NCI-H82 (cell line): Measurements from ENCODE around the gene CEMIP2.
"Not testable (repeated sequence)": the region's sequence is repeated elsewhere in the genome, so short reads cannot be mapped to it uniquely, and the experiment has no call there.

Source experiments
- DNase-seq: peaks from one replicate; lab custom pipeline; 2025; lab: John Stamatoyannopoulos, UW

Gene CEMIP2

DNA sequence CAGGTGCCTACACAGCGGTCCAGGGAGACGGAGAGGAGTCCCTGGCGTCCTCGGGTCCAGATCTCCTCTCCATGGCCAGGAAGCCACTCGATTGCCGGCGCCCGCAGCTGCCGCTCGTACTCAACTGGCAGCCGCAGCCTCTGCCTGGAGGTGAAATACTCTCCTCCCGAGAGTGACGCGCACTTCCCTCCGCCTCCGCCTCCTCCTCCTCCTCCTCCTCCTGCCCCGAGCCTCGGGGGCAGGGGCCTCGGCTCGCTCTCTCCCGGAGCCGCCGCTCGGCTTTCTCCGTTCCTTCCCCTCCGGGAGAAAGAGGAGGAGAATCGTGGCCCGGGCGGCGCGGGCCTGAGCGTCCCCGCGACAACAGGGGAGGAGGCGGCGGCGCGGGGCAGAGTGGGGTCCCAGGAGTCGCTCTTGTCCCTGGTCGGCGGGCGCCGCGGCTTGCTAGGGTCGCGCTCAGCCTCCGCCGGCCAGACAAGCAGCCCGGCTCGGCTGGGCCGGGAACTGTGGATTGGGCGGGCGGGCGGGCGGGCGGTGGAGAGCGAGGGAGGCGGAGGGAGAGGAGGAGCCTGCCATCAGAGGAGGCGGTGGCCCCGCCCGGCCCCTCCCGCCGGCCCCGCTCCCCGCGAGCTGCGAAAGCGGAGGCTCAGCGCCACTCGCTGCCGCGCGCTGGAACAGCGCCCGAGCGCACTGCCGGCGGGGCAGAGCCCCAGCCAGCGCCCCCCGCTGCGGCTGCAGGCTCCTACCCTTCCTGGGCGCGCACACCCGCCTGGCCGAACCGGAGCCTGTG is at the start of gene CEMIP2:
TSS of gene CEMIP2 (minus strand) at position 126 of the 787 bp plus-strand sequence. CDS start 18,140 bp downstream, outside the sequence.
- DNase-seq = peak; percentile 87

GRCh38 chr9:71816916-71817451 is 48.7 kb upstream of the CEMIP2 start:
- DNase-seq = no peak

- DNase-seq = no peak
Measured at GRCh38 chr9:71814815-71815214, 46.5 kb upstream of the CEMIP2 start.

GRCh38 chr9:71814226-71814625 is 45.9 kb upstream of the CEMIP2 start:
- no peak for DNase-seq

GRCh38 chr9:71812385-71812784 is 44.1 kb upstream of the CEMIP2 start:
- peak; percentile 48 for DNase-seq

DNA sequence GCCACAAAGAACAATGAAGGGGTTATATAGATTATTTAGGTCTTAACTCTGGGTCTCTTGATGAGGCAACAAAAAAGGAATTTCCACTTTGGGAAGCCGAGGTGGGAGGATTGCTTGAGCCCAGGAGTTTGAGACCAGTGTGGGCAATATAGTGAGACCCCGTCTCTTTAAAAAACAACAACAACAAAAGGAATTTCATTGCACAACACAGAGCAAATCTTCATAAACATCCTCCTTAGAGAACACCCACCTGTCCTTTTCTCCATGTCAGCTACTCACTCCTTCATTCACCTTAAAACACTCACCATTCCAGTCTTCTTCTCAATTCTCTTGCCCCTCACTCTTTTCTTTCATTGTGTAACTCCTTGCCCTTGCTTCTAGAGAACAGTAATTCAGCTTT is 39.8 kb upstream of the CEMIP2 start:
- DNase-seq = no peak

DNA sequence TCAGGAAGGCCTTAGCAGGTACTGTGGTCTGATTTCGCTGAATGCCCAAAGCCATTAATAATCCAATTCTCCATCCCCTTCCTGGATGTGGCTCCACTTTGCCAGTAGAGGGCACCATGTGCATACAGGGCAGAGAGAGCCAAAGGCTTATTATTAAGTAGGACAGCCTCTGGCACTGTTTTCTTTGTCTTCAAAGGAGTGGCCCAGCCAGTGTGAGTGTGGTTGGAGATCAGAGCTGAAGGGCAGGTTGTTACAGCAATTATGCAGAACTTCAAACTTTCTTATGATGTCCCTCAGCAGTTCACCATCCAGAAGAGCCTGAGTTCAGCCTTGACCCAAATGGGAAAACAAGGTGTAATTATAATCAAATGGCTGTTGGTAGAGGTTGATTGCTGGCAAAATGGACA is 38.6 kb upstream of the CEMIP2 start:
- DNase-seq = peak; percentile 92

GRCh38 chr9:71805096-71805495 is 36.8 kb upstream of the CEMIP2 start:
- not testable (repeated sequence) for DNase-seq

GRCh38 chr9:71801826-71802225 is 33.5 kb upstream of the CEMIP2 start:
- DNase-seq = no peak

DNA sequence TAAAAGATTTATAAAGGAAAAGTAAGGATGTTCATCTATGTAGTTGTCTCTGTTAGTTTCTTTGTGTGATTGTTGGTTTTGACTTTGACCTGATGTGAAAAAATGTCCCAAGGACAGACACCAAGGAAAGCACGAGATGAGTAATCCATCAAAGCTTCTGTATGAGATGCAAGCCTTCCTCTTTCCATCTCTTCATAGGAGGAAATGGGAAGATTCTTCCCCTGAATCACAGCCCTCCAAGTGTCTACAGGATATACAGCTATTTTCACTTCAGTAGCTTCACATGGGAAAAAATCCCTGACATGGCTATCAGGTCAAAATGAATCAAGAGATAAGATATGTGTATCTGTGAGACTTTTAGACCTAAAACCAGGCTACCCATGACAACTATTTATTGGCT is 29.0 kb upstream of the CEMIP2 start:
- no peak for DNase-seq

- DNase-seq = no peak
Measured at GRCh38 chr9:71796100-71796767, 27.9 kb upstream of the CEMIP2 start.

DNA sequence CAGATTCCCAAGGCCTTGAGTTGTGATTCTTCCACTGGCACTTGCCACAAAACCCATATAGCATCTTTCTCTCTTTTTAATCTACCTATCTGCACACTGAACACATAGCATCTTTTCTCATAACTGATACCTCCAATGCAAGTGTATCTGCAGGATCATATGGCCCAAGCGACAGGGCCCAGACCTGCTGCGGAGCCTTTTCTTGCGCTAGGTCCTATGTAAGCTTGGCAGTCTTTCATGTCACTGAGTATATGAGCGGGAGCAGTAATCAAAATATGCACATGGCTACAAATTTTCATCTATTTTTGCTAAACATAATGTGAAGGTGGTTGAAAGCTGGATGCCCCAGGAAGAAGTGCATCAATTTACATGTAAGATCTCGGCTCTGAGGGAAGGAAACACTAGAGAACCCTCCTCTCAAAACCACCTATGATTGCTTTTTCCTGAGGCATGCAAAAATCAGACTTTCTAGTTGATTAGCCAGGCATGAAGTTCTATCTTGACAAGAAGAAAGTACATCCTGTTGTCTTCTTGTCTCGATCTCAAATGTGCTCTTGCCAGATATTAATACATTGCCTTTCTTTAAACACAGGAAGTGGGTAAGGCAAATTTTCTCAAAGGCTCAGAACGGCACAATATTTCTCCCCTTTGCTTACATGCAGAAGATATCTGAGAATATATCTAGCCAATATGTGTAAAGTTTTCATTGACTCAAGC is 26.9 kb upstream of the CEMIP2 start:
- DNase-seq = no peak

DNA sequence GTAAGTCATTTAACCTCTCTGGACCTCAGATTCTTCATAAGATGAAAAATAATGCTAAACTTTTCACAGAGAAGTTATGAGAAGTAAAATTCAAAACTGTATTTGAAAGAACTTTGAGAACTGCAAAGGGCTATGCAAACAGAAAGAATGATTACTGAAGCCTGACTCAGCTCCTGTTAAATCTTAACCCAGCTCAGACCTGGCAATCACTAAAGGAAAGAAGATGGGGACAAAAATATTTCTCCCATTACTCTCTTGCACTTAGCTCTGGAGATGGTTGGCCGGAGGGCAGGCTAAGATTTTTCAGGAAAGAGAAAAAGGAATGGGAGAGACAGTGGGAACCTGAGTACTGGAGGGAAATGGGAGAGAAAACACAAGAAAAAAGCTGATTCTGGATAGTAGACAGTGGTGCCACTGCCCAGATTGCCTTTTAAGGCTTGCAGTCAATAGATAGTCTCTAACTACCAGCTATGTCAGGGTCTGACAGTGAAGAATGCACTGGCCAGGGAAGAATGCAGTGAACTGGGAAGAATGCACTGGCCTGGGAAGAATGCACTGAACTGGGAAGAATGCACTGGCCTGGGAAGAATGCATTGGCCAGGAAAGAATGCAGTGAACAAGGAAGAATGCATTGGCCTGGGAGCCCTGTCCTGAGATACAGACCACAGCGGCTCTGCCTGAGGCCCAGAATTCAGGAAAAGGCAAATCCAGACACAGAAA is 25.2 kb upstream of the CEMIP2 start:
- DNase-seq = no peak

GRCh38 chr9:71791875-71792274 is 23.6 kb upstream of the CEMIP2 start:
- DNase-seq = no peak

GRCh38 chr9:71790296-71790695 is 22.0 kb upstream of the CEMIP2 start:
- DNase-seq = no peak

DNA sequence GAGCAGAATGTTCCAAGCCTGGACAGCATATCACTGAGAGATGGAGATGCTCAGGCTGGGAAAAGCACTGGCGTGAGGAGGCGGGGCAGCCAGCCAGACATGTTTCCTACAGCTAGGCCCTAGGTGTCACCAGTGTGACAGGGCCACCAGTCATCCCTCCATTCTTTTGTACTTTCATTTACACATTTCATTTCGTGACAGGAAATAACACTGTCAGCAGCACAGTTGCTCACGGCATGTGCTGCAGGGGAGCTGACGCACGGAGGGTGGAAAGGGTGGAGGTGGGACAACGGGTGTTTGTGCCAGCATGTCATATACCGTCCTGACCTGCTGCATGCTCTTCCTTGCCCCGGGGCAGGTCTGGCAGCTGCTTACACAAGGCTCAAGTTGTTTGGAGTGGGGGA is 14.8 kb upstream of the CEMIP2 start:
- no peak for DNase-seq

- DNase-seq = no peak
Measured at GRCh38 chr9:71781391-71781790, 13.1 kb upstream of the CEMIP2 start.

DNA sequence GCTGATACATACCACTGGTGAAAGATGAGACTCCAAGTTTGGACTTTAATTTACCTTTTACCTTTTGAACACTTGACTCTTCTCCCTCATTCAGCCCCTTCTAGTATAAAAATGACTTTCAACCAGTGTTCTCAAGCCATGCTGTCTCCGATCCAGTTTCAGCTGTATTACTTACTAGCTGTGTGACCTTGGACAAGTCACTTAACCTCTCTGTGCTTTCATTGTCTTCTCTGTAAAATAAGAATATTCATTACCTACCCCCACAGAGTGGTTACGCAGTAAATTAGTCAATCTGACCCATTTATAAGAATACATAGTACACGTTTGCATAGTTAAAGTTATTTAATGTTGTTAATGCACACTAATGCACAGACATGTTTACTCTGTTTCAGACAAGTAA is 12.6 kb upstream of the CEMIP2 start:
- DNase-seq = no peak

GRCh38 chr9:71778085-71778484 is 9.8 kb upstream of the CEMIP2 start:
- no peak for DNase-seq

DNA sequence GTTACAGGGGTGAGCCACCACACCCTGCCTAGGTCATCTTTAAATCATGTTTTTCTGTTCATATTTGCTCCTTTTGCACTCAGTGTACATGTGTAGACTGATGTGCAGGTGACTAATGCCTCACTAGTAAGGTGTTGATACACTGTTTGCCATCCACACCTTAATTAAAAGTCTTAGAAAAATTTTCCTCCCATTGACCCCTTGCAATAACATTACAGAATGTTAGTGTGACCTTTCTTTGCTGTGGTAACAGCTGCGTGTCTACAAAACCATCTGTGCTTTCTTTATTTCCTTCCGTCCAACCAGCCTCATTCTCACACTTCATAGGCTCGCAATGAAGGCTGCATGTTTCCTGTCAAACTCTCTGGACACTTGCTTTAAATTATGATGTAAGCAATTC is 6.6 kb upstream of the CEMIP2 start:
- DNase-seq = no peak

DNA sequence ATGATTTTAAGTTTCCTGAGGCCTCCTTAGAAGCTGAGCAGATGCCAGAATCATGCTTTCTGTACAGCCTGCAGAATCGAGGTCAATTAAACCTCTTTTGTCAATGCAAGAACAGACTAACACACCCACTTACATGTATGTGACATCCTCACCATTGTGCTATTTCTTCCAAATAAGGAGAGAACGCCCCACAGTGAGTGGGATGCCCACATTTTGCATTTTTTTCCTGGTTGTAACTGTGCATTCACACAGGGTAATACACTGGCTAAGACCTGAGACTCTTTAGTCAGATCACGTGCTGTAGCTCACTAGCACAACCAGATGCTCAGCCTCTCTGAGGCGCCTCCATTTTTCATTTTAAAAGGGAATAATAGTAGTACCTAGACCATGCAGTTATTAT is 4.4 kb upstream of the CEMIP2 start:
- DNase-seq = no peak

GRCh38 chr9:71770170-71770569 is 1.9 kb upstream of the CEMIP2 start:
- no peak for DNase-seq
